Stimulated activated CD8-positive, alpha-beta memory T cell treated with anti-CD3 and anti-CD28 coated beads, Interleukin-15, amount 100 ng/mL, for 1 hour (primary cell): ENCODE results near the gene AFF4.
"Not testable (repeated sequence)": the region's sequence is repeated elsewhere in the genome, so short reads cannot be mapped to it uniquely, and the experiment has no call there.

Experiments used
- DNase-seq: peaks from one replicate; pipeline ENCODE4 v3.0.0-alpha.2; 2020; ENCODE audit warnings: low read depth

AFF4 gene

GRCh38 chr5:132854992-132855391, 108.4 kb downstream of the AFF4 start:
- DNase-seq: not testable (repeated sequence)

DNA sequence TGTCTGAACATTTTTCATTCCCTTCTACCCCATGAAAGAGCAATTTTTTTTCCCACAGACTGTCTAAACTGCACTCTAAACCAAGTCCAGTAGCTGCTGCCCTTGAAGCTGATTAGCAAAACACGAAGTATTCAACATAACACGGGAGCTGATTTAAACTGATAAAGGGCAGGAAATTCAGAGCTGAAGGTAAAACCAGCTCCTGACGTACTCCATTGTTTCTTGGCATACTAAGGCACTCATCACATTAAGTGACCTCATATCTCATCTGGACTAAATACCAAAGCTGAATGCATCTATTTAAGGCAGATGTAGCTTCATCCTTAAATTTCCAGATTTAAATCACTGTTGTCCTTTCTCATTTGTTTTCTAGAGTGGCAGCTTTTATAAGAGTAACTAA, 109.1 kb downstream of the AFF4 start:
- no peak for DNase-seq

DNA sequence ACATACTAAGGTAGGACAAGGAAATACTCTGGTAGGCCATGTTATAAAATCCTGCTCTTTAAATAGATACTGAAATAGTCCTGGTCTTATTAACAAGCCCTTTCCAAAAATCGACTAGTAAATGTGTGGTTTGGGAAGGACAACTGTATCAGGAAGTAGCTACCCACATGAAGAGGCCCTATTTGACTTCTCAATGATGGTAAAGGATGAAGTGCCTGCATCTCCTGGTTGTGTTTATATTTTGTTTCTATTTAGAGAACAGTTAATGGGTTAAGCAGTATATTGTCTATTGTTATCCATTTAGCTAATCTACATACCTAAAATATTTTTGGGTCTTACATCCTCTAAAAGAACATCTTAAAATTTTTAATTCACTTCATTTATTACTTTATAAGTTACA, 109.6 kb downstream of the AFF4 start:
- DNase-seq: no peak

- no peak for DNase-seq
Observed at GRCh38 chr5:132853323-132853722, 110.1 kb downstream of the AFF4 start.

GRCh38 chr5:132850066-132850465, 113.4 kb downstream of the AFF4 start:
- DNase-seq: no peak

- no peak for DNase-seq
Observed at GRCh38 chr5:132849347-132849746, 114.1 kb downstream of the AFF4 start.

DNA sequence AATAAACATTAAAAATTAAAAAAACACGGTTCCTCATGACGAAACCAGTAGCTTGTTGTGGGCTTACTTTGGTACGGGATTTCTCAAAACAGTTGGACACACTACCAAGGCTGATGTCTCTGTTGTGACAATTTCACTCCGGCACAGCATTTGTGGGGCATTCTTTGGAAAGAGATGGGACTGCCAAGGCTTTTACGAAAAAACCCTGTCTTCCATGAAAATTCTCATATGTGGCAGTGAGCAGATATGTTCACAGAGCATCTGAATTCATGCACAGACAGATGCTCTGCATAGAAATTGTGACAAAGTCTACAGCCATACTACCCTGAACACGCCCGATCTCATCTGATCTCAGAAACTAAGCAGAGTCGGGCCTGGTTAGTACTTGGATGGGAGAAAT, 115.2 kb downstream of the AFF4 start:
- DNase-seq: no peak

DNA sequence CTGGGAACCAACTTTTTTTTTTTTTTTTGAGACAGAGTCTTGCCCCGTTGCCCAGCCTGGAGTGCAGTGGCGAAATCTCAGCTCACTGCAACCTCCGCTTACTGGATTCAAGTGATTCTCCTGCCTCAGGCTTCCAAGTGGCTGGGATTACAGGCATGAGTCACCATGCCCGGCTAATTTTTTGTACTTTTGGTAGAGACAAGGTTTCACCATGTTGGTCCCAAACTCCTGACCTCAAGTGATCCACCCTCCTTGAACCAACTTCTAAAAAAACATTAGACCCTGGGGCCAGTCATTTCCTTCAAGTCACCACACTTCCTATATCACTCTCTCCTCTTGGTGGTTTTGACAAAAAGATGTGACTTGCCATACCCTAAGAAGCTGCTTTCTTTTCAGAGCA, 122.1 kb downstream of the AFF4 start:
- no peak for DNase-seq

GRCh38 chr5:132840896-132841295, 122.5 kb downstream of the AFF4 start:
- no peak for DNase-seq

DNA sequence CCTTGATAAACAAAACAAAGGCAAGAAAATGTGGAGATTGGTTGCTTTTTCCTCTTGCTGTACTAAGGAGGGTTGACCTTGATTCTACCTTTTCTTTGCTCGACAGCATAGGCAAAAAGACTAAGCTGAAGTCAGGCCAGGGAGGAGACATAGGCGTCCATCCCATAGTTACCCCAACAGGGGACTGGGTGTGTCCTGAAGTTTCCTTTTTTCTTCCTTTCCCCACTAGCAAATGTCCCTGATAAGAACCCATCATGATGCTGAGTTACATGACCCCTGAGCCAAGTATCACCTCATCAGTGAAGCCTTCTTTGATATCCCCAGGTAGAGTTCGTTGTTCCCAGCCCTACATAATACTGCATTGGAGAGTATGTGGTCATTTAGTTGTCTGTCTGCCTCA, 123.1 kb downstream of the AFF4 start:
- DNase-seq: no peak

- no peak for DNase-seq
Observed at GRCh38 chr5:132839426-132840301, 123.8 kb downstream of the AFF4 start.

DNA sequence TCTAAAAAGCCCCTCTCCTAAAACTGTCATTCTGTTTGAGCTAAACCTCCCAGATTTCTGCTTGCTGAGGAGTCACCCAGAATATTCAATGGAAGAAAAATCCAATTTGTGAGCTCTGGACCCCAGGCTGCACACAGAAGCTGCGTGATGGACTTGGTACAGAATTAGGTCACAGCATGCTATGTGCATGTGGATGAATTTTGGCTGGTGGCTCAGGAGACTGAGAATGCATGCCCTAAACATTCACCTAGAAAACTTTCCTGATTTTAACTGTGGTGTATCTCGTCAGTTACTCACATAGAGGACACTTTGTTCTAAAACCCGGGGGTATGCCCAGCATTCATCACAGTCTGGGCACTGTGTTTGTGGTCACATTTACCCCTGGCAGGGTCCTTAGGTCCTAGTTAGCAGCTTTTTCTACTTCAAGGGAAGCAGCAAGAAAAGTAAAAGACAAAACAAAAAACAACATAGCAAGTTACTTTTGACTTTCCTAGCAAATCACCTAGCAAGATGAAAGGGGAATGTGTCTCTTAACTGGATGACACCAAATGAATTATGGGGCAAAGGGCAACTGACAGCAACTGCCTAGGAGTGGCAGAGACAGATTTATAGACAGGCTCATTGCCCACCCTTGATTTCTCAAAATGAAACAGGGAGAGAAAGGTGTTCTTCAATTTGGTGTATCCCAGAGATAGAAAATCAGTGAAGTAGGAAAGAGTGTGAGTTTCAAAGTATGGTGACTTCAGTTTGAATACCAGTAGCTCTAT, 124.7 kb downstream of the AFF4 start:
- DNase-seq: no peak

GRCh38 chr5:132837868-132838267, 125.6 kb downstream of the AFF4 start:
- no peak for DNase-seq

DNA sequence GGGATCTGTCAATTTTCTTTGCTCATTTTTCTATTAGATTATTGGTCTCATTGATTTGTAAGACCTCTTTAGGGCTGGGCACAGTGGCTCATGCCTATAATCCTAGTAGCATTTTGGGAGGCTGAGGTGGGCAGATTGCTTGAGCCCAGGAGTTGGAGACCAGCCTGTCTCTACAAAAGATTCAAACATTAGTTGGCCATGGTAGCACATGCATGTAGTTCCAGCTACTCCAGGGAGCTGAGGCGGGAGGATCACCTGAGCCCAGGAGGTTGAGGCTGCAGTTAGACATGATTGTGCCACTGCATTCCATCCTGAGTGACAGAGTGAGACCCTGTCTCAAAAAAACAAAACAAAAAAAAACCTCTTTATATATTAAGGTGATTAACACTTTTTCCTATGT, 126.6 kb downstream of the AFF4 start:
- no peak for DNase-seq

DNA sequence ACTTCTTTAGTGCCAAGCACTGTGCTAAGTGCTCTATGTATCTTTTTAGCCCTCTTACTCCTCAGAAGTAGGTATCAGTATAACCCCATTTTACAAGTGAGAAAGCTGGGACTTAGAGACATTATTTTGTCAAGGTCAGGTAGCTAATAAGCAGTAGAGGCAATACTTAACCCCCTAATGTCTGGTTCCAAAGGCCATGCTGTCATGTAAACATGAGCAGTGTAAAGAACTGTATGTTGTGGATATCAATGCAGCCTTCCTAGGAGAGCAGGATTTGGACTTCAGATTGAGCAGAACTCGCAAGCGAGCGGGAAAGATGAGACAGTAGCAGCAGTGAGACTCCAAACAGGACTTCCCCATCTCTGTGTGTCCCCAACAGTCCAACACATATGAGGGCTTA, 129.4 kb downstream of the AFF4 start:
- no peak for DNase-seq

- DNase-seq: no peak
Observed at GRCh38 chr5:132832612-132833011, 130.8 kb downstream of the AFF4 start.

- DNase-seq: no peak
Observed at GRCh38 chr5:132831095-132831860, 132.2 kb downstream of the AFF4 start.

DNA sequence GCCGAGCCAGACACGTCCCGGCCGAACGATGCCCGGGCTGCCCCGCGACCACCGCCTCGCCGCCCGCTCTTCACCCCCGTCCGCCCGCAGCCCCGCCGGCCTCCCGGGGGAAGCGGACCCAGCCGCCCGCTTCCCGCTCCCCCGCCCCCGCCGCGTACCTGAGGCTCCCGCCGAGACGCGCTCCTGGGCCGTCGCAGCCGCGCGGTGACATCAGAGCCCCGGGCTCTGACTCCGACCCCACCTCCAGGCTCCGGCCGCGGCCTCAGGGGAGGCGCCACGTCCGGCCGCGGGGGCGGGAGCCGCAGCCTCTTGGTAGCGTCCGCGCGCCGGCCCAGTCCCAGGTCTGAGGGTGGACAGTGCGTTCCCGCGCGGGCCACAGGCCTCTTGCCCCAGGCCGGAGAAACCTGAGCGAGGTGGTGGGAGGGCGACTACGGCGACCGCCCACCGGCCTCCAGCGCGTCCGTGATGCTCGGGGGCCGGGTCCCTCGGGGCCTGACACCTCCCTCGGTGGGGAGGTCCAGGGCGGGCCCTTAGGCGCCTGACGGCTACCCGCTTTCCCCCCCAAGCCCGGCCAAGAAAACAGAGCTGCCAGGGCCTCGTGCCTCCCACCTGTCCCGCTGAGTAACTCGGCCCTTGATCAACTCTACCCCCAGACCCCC, 132.9 kb downstream of the AFF4 start, which contains the start of gene SHROOM1:
Gene SHROOM1, minus strand, starts transcription at position 212 of the 659 bp plus-strand sequence. CDS start 4,507 bp downstream, outside the sequence.
- DNase-seq: no peak

- peak; percentile 35 for DNase-seq
Observed at GRCh38 chr5:132829742-132830435, 133.5 kb downstream of the AFF4 start.

- no peak for DNase-seq
Observed at GRCh38 chr5:132828846-132829494, 134.5 kb downstream of the AFF4 start.
